DLD1 (cell line): ENCODE results near the gene KCNQ1.

Experiments used
- in situ Hi-C: cut with HindIII; loops from 2 replicates; pipeline ENCODE4 v1.10.0; 2017; ENCODE audit warnings: low sequenced_read_pairs

KCNQ1 gene

DNA sequence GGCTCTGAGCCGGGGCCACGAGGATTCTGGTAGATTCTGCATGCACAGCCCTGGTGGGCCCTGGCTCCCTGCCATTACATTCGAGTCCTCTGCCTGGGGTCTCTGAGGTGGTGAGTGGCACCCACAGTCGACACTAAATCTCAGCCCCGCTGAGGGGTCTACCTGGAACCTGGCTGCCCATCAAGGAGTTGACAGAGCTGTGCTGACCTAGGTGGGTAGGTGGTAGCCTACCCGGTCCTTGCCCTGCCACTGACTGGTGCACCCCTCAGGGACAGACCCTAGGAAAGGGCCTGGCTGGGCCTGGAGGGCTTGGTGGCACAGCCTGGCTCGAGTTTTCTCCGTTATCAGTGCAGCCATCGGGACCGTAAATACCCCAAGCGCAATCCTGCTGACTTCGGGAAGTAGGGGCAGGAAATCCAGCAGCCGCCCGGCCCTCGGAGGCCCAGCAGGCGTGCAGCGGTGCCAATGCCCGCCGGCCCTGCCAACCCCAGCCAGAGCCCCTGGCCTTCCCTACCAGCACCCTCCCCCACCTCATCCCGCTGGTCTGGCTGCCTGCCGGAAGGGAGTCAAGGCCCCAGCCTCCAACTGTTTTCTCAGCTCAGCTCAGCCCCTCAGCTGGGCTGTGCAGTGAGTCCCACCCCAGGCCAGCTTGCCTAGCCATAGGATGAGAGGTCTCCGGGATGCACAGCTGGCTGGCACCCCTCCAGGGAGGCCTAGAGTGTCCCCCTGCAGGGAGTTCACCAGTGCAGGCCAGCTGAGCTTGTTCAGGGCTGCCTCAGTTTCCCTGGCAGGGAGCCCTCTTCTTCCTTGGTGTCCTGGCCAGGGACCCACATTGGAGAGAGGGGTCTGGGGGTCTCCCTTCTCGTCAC is 335.4 kb downstream of the KCNQ1 start:
- in situ Hi-C loops: no loop called here

DNA sequence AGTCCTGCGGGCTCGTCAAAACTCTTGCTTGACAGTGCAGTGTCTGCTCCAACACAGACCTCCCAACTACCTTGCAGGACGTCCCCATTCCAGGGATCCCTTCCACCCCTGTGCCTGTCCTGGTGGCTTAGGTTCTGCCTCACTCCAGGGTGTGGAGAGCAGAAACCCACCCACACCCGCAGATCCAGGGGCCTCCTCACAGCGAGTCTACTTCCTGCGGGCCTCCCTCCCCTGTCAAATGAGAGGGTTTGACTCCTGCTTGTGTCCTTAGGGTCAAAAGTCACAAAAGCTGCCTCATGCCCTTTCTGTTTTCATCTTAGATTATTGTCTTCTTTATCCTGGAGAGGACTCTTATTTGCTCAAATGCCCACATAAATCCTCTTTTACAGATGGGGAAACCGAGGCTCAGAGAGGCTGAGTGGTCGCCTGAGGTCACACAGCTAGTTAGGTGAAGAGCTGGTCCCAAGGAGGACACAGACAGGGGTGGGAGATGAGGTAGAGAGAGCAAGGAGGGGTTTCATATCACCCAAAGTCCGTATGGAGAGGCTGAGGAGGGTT is 336.1 kb downstream of the KCNQ1 start:
- in situ Hi-C loops: no loop called here

DNA sequence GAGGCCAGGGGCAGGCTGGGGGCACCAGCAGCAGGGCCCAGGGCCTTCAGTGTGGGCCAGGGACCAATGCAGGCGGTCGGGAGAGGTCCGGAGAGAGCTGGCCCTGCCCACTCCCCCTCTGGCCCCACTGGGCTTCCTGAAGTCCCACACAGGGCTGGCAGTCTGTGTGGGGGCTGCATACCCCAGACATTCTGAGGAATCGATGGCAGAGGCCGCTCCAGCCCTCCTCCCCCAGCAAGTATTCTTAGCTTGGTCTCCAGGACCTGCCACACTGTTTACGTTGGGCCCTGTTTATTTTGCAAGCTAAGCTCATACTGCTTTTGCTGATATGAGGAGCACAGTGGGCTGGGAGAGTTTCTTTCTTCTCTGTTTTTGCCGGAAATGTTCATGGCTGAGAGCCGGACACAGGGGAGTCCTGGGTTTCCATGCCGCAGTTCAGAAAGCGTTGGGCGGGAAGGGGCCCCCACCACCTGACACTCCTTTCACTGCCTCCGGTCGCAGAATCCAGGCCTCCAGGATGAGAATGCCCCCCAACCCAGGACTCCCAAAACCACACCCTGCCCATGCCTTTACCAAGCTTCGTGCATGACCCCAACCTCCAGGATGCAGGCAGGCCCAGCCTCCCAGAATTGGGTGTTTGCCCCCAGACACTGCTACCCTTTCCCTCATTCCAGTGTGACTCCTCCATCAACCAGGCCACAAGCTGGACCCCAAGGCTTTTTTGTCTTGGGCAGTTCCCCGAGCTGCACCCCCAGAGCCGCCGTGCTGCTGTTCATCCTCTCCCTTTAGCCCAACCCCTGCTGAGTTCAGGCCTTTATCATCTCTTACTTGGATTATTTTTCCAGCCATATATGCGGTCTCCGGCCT is 336.8 kb downstream of the KCNQ1 start:
- in situ Hi-C loops: no loop called here

DNA sequence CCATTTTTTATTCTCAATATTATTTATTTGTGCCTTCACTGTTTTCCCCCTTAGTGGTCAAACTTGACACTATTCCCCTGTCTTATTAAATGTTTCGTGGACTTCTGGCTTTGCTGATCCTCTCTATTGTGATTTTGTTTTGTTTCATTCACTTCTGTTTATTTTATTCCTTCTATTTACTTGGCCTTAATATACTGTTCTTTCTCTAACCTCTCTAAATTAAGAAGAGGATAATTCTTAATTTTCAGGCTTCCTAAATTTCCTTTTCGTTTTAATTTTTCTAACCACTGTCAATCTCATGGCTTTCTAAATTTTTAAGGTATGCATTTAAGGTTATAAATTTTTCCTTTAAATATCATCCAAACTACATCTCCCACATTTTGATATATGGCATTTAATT is 338.0 kb downstream of the KCNQ1 start:
- in situ Hi-C loops: no loop called here

DNA sequence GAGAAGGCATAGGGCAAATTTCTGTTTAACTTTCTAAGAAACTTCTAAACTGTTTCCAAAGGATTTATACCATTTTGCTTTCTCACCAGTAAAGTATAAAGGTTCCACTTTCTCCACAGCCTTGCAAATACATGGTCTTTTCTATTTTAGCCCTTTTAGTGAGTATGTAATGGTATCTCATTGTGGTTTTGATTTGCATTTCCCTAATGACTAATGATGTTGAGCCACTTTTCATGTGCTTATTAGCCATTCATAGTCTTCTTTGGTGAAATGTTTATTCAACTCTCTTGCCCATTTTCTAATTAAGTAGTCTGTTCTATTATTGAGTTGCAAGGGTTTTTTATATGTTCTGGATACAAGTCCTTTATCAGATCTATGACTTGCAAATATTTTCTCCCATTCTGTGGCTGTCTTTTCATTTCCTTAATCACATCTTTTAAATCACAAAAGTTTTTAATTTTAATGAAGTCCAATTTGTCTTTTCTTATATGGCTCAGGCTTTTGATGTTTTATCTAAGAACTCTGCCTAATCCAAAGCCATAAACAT is 338.8 kb downstream of the KCNQ1 start:
- in situ Hi-C loops: no loop called here

DNA sequence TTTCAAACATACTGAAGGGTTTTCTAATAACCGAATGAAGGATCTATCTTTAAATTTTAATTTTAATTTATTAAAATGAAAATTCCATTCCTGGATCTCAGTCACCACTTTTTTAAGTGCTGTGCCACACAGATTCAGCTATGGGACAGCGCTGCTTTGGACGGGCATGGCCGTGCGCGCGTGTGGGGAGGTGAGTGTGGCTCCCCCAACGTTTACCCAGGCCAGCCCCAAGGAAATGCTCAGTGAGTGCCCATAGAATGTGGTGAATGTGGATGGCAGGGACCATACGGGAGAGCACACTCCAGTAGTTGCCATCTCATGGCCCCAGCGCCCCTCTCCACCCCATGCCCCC is 343.0 kb downstream of the KCNQ1 start:
- in situ Hi-C loops: no loop called here

DNA sequence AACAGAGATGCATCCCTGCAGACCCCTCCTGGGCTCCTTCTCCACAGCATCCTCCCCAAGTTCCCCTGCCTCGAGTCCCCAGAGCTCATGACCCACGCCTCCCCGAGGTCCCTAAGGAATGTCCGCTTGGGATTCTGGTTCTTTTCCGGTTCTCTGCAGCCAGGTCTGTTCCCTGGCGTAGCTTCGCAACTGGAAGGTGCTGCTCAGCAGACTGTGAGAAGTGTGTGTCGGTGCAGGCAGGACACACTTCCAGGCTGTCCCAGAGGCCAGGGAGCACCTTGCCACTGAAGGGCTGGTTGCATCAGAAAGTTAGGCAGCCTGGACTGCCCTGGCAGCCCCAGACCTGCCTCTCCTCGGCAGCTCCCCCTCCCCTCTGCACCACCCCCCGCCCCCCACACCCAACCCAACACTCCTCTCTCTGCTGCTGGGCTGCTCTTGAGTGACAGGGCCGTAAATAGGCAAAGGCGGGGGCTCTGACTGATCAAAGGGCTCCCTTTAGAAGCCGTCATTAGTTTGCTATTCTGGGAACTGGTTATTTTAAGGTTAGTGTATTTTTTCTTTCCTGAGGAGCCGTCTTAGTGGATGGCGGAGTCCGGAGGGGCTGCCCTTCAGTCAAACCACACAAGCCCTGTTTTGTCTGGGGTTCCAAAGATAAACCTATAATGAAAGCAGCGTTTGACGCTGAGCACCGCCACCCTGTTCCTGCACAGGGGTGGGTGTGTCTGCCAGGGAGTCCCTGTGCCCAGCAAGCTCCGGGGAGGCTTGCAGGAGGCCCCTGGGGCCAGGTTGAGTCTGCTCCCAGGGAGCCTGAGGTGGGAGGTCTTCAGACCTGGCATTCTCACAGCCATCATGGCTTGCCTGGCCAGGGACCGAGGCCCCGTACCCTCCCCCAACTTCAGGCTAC is 343.6 kb downstream of the KCNQ1 start:
- in situ Hi-C loops: no loop called here

DNA sequence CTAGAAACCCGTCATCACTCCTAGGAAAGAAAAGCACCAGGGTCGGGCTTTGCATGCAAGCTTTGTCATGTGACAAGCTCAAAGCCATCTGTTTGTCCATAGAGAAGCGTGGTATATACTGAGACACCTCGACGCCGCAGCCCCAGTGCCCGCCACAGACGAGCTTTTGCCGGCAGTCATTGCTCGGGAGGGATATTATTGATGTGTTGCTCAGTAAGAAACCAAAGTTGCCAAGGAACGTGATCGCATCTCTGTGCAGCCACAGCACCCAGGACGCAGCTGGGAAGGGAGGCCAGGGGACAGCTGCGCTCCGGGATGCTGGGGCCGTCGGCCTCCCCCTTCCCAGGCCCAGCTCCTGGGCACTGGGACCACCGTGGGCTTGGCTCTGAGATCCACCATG is 344.5 kb downstream of the KCNQ1 start:
- in situ Hi-C loops: no loop called here

DNA sequence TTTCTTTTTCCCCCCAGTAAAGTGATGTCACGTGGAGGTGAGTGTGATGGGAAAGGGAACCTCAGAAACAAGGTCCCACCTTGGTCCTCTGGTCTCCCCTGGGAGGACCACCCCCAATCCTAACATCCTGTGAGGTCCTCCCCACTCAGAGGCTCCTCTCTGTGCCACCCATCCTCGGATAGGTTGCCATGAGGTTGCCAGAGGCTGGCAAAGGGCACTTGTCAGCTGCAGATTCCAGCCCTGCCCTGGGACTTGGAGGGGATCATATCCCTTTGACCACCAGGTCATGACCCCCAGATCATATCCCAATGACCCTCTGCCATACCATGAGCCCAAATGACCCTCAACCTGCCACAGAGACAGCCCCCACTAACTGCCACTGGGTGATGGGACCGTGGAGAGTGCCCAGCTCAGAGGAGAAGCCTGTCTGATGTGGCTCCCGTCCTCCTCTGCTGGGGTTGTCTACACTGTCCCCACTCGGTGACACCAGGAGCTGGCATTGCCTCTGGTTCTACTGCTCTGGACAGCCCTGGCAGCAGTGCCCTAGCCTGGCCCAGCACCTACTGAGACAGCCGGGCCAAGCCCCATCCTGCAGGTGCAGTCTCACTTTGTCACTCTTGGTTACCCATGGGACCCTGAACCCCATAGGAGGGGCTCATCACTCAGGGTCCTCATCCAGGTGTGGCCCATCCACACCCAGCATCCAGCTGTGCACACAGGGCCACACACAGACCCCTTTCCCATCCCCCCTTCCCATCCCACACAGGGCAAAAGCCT is 345.2 kb downstream of the KCNQ1 start:
- in situ Hi-C loops: no loop called here

DNA sequence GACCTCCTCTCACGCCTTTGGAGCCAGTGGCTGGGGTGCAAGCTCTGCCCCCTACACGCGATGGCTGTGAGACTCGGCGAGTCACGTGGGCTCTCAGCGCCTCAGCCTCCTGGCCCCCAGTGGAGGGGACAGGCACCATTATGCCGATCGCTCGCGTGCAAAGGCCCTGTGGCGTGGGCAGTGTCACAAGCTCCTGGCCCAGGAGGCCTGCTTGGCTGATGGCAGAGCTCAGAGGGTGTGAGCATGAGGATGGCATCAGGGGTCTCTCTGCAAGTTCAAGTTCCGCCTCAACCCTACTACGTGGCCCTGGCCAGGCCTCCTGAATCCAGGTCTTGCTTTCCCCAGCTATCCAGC is 345.7 kb downstream of the KCNQ1 start:
- in situ Hi-C loops: no loop called here

DNA sequence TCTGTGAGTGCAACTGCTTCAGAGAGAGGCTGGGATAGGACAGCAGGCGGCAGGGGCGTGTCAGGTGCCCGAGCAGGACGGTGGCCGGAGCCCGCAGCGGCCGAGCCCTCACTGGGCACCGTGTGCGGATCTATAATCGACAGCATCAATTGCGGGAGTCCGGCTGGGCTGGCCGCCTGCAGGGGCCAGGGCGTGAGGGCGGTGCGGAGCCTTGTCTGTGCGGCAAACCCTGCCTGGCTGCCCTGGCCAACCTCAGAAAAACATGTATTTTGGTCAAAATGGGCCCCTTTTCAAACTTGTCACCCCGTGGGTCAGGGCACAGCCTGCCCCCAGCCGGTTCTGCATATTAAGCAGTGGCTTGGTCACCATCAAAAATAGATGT is 346.3 kb downstream of the KCNQ1 start:
- in situ Hi-C loops: no loop called here

DNA sequence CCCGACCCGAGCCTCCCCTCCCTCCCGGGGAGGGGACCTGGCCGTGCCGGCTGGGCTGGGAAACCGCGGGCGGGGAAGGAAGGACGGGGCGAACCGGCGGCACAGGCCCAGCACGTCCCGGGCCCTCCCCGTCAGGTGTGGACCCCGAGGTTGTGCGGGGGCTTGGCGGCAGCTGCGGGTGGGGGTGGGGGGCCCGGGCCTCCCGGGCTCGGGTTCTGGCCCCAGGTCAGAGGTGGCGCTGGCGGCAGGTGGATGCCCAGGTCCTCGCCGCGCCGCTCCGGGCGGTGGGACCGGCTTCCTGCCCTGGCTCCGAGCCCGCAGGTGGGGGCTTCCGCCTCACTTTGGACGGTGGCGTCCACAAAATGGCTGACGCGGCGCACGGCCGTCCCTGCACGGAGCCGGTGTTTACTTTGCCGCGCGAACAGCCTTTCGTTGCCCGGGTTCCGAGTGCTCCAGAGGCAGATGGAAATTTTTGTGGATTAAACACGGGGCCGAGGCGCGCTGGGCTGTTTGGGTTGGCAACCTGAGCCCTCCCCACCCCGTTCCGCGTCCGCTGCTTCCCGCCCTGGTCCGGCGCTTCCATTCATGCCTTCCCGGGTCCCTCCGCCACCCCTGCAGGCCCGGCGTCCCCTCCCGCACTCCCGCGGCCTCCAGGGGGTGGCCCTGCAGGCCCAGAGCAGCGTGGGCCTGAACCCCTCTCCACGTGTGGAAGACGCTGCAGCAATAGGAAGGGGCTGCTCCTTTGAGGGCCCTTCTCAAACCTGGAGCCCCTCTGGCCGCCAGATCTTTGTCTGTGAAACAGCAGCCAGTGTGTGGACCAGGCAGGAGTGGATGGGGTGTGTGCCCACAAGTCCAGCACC is 346.9 kb downstream of the KCNQ1 start:
- in situ Hi-C loops: no loop called here

DNA sequence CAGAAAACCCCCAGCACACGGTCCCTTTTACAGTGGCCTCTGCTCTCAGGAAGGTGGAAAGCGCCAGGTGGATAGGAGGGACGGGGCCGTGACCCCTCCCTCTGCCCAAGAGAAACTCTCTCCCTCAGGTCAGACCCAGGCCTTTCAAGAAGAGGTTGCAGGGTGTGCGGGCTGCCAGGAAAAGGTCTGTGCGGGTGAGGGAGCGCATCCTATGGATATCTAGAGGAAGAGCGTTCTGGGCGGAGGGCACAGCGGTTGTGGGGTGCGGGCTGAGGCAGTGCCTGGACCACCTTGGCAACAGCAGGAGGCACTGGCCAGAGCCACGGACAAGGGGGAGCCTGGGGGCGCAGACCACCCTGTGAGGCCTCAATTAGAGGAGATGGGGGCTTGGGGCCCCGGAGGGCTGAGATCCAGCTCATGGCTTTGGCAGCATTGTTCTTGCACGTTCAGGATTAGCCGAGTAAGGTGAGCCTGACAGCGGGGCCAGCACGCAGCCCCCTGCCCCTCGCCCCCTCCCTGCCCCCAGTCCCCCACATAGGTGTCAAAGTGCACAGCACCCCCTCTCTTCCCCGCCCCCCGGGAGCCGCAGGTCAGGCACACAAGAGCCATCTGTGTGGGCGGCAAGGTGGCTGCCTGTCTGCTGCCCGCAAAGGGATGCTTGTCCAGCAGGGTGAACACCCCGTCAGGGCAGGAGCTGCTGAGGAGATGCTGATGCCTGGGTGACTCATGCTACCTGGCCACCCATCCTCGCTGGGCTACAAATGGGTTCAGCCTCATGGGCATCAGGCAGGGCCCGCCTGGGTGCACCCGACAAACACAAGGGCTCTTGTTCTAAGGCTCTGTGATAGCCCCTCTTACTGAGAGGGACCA is 347.8 kb downstream of the KCNQ1 start:
- in situ Hi-C loops: no loop called here

DNA sequence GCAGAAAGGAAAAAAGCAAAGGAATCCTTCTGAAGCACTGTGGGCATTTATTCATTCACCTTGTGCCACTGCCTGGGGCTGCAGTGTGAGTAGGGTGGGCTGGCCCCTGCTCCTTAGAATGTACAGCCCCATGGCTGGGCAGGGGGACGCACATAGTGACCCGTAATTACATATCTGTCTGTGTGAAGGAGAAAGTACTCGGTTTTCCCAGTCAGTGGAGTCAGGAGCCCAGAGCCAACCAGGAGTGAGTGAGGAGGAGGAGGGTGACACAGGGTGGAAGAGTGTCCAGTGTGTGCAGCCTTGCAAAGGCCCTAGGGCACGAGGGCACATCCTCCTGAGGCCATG is 348.9 kb downstream of the KCNQ1 start:
- in situ Hi-C loops: no loop called here

DNA sequence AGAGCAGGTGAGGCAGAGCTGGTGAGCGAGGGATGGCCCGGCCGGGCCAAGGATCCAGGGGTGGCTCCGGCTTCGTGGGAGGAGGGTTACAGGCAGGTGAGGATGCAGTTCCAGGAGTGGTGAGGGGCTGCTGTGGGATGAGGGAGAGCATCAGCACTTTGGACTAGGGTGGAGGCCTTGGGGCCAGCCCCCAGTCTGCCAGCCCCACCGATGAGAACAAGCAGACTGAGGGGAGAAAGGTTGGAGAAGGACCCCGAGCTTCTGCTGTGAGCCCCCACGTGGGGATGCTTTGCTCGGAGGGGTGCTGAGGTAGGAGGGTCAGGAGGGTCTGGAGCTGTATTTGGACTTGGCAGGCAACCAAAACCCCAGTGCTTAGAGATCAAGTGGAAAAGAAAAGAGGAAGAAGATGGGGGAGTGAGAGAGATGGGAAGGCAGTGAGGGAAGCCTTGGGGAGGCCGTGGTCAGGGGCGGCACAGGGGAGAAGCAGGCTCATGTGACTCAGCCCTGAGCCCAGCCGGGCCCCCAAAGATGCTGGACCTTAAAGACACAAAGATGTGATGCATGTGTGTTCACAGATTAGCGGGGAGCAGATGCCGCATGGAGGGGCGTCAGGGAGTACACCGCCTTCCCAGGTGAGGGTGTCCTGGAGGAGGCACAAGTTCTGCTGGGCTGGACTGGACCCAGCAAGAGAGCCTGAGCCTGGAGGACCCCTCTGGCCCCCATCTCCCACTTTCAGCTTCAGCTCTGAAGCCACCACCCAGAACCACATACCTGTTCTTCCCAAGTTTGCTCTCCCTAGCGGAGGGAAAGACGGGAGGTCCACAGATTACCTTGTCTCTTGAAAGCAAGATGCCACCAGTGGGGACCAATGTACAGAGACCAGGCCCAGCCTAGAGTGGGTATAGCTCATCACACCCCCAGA is 349.5 kb downstream of the KCNQ1 start:
- in situ Hi-C loops: no loop called here

DNA sequence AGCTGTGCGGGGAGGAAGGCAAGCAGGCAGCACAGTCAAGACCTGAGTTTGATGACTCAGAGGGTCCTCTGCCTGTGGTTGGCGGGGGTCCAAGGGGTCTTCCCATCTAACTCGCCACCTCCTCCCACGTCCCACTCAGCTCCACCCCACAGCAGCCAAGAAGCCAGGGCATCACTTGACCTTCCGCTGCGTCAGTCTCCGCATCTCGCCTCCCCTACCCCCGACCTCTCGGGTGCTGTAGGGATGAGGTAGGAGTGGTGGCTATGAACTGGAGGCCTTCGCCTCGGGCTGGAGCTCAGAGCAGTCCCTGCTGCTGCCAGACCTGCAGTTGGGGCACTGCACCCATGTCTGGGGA is 350.1 kb downstream of the KCNQ1 start:
- in situ Hi-C loops: no loop called here

DNA sequence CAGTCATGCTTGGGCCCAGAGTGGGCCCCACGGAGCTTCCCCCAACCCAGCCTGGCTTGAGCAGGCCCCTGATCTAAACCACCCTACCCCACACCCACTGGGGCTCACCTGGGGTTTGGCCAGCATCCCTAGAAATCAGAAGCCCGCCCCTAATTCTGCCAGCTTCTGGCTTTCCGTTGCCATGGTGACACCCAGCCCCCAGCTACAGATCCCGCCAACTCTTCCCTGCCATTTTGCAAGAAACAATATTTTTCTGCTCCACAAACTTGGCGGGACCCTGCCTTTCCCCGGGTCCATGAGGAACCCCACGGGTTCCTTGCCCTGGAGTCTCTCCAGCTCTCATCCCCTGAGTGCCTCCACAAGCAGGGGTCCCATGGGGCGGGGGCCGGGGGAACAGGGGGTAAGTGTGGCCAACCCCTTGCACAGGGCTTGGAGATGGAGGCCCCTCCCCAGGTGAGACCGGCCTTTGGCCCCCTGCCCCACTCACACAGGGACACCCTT is 350.7 kb downstream of the KCNQ1 start:
- in situ Hi-C loops: no loop called here
